Activated naive CD8-positive, alpha-beta T cell (primary cell): Measurements from ENCODE around the gene KIRREL3.

Source experiments
- H3K27ac Mint-ChIP-seq: one replicate; pipeline ENCODE4 v1.8.0; 2021; ENCODE audit warnings: mixed read lengths
- H3K27me3 Mint-ChIP-seq: one replicate; pipeline ENCODE4 v1.8.0; 2021; ENCODE audit warnings: mixed read lengths
- H3K36me3 Mint-ChIP-seq: one replicate; pipeline ENCODE4 v1.8.0; 2021; ENCODE audit warnings: mixed read lengths
- H3K4me1 Mint-ChIP-seq: one replicate; pipeline ENCODE4 v1.8.0; 2021; ENCODE audit warnings: low read depth, mixed read lengths
- H3K4me3 Mint-ChIP-seq: one replicate; pipeline ENCODE4 v1.8.0; 2021; ENCODE audit warnings: mild to moderate bottlenecking, mixed read lengths
- H3K9me3 Mint-ChIP-seq: one replicate; pipeline ENCODE4 v1.8.0; 2021; ENCODE audit warnings: low read depth, mixed read lengths

The KIRREL3 gene

GRCh38 chr11:126722956-126723664 lies 277.5 kb downstream of the KIRREL3 start:
- H3K27me3 Mint-ChIP-seq = peaks cover 12% of the 10 kb centered on the region
- no peak overlapping the region for H3K27ac Mint-ChIP-seq
- no peaks in the 10 kb centered on the region for H3K4me1 Mint-ChIP-seq
- H3K4me3 Mint-ChIP-seq = no peak overlapping the region
- no peaks in the 10 kb centered on the region for H3K9me3 Mint-ChIP-seq
- no peaks in the 10 kb centered on the region for H3K36me3 Mint-ChIP-seq

- no peaks in the 10 kb centered on the region for H3K36me3 Mint-ChIP-seq
- no peak overlapping the region for H3K27ac Mint-ChIP-seq
- no peaks in the 10 kb centered on the region for H3K4me1 Mint-ChIP-seq
- H3K27me3 Mint-ChIP-seq = peaks cover 12% of the 10 kb centered on the region
- H3K4me3 Mint-ChIP-seq = no peak overlapping the region
- H3K9me3 Mint-ChIP-seq = no peaks in the 10 kb centered on the region
Observed at GRCh38 chr11:126722006-126722736, 278.4 kb downstream of the KIRREL3 start.

- Mint-ChIP-seq H3K27me3 (peaks cover 8% of the 10 kb centered on the region), H3K27ac (no peak overlapping the region)
Observed at GRCh38 chr11:126720539-126721235, 279.9 kb downstream of the KIRREL3 start.

GRCh38 chr11:126719740-126720139 lies 280.8 kb downstream of the KIRREL3 start:
- H3K4me1 Mint-ChIP-seq = no peaks in the 10 kb centered on the region
- H3K9me3 Mint-ChIP-seq = no peaks in the 10 kb centered on the region
- no peak overlapping the region for H3K4me3 Mint-ChIP-seq
- peaks cover 9% of the 10 kb centered on the region for H3K27me3 Mint-ChIP-seq
- no peaks in the 10 kb centered on the region for H3K36me3 Mint-ChIP-seq
- no peak overlapping the region for H3K27ac Mint-ChIP-seq

More at GRCh38 chr11:126720539-126721235, 279.9 kb downstream of the KIRREL3 start:
- Mint-ChIP-seq H3K36me3 (no peaks in the 10 kb centered on the region), H3K4me1 (no peaks in the 10 kb centered on the region), H3K4me3 (no peak overlapping the region), H3K9me3 (no peaks in the 10 kb centered on the region)

GRCh38 chr11:126718276-126718675 lies 282.3 kb downstream of the KIRREL3 start:
- Mint-ChIP-seq H3K4me3 (no peak overlapping the region), H3K36me3 (no peaks in the 10 kb centered on the region), H3K27me3 (peaks cover 12% of the 10 kb centered on the region), H3K4me1 (no peaks in the 10 kb centered on the region), H3K27ac (no peak overlapping the region), H3K9me3 (no peaks in the 10 kb centered on the region)

- H3K4me3 Mint-ChIP-seq = no peak overlapping the region
- H3K9me3 Mint-ChIP-seq = no peaks in the 10 kb centered on the region
- no peaks in the 10 kb centered on the region for H3K4me1 Mint-ChIP-seq
- H3K36me3 Mint-ChIP-seq = no peaks in the 10 kb centered on the region
- peaks cover 12% of the 10 kb centered on the region for H3K27me3 Mint-ChIP-seq
- no peak overlapping the region for H3K27ac Mint-ChIP-seq
Observed at GRCh38 chr11:126716456-126717083, 284.0 kb downstream of the KIRREL3 start.

- Mint-ChIP-seq H3K4me1 (no peaks in the 10 kb centered on the region), H3K4me3 (no peak overlapping the region), H3K36me3 (no peaks in the 10 kb centered on the region), H3K27me3 (peaks cover 16% of the 10 kb centered on the region), H3K27ac (no peak overlapping the region), H3K9me3 (no peaks in the 10 kb centered on the region)
Observed at GRCh38 chr11:126713806-126714205, 286.8 kb downstream of the KIRREL3 start.

GRCh38 chr11:126711977-126712625 lies 288.5 kb downstream of the KIRREL3 start:
- peaks cover 18% of the 10 kb centered on the region for H3K27me3 Mint-ChIP-seq

GRCh38 chr11:126710804-126711399 lies 289.7 kb downstream of the KIRREL3 start:
- Mint-ChIP-seq H3K4me1 (no peaks in the 10 kb centered on the region), H3K4me3 (no peak overlapping the region)

More at GRCh38 chr11:126711977-126712625, 288.5 kb downstream of the KIRREL3 start:
- no peaks in the 10 kb centered on the region for H3K9me3 Mint-ChIP-seq
- no peak overlapping the region for H3K27ac Mint-ChIP-seq
- H3K36me3 Mint-ChIP-seq = no peaks in the 10 kb centered on the region
- H3K4me3 Mint-ChIP-seq = no peak overlapping the region
- H3K4me1 Mint-ChIP-seq = no peaks in the 10 kb centered on the region

GRCh38 chr11:126707498-126707897 lies 293.1 kb downstream of the KIRREL3 start:
- Mint-ChIP-seq H3K4me1 (no peaks in the 10 kb centered on the region), H3K9me3 (no peaks in the 10 kb centered on the region), H3K36me3 (no peaks in the 10 kb centered on the region), H3K4me3 (no peak overlapping the region), H3K27me3 (peaks cover 13% of the 10 kb centered on the region), H3K27ac (no peak overlapping the region)

More at GRCh38 chr11:126710804-126711399, 289.7 kb downstream of the KIRREL3 start:
- Mint-ChIP-seq H3K36me3 (no peaks in the 10 kb centered on the region), H3K27me3 (peaks cover 18% of the 10 kb centered on the region), H3K9me3 (no peaks in the 10 kb centered on the region), H3K27ac (no peak overlapping the region)

- H3K27ac Mint-ChIP-seq = no peak overlapping the region
- H3K9me3 Mint-ChIP-seq = no peaks in the 10 kb centered on the region
- H3K27me3 Mint-ChIP-seq = peaks cover 4% of the 10 kb centered on the region
- no peak overlapping the region for H3K4me3 Mint-ChIP-seq
- no peaks in the 10 kb centered on the region for H3K36me3 Mint-ChIP-seq
- no peaks in the 10 kb centered on the region for H3K4me1 Mint-ChIP-seq
Observed at GRCh38 chr11:126704096-126704495, 296.5 kb downstream of the KIRREL3 start.

GRCh38 chr11:126703662-126704061 lies 296.9 kb downstream of the KIRREL3 start:
- no peaks in the 10 kb centered on the region for H3K36me3 Mint-ChIP-seq
- H3K27ac Mint-ChIP-seq = no peak overlapping the region
- peaks cover 1% of the 10 kb centered on the region for H3K27me3 Mint-ChIP-seq
- no peaks in the 10 kb centered on the region for H3K9me3 Mint-ChIP-seq
- no peak overlapping the region for H3K4me3 Mint-ChIP-seq
- H3K4me1 Mint-ChIP-seq = no peaks in the 10 kb centered on the region

GRCh38 chr11:126702987-126703386 lies 297.6 kb downstream of the KIRREL3 start:
- H3K27ac Mint-ChIP-seq = no peak overlapping the region
- no peaks in the 10 kb centered on the region for H3K4me1 Mint-ChIP-seq
- H3K27me3 Mint-ChIP-seq = no peaks in the 10 kb centered on the region
- no peaks in the 10 kb centered on the region for H3K9me3 Mint-ChIP-seq
- H3K36me3 Mint-ChIP-seq = no peaks in the 10 kb centered on the region
- no peak overlapping the region for H3K4me3 Mint-ChIP-seq

- Mint-ChIP-seq H3K4me1 (no peaks in the 10 kb centered on the region), H3K4me3 (no peak overlapping the region), H3K27me3 (no peaks in the 10 kb centered on the region), H3K27ac (no peak overlapping the region), H3K9me3 (no peaks in the 10 kb centered on the region), H3K36me3 (no peaks in the 10 kb centered on the region)
Observed at GRCh38 chr11:126702165-126702720, 298.3 kb downstream of the KIRREL3 start.
